ENCODE measurements around the gene TCEAL7. TPM values are rescaled to one million over a fixed set of nuclear protein-coding genes. Genes with fewer than 3 reads are reported as not detected.

The TCEAL7 gene
- total and polyA plus RNA-seq, 4 donors = 0.49 to 1.1 (median 0.56) TPM

DNA sequence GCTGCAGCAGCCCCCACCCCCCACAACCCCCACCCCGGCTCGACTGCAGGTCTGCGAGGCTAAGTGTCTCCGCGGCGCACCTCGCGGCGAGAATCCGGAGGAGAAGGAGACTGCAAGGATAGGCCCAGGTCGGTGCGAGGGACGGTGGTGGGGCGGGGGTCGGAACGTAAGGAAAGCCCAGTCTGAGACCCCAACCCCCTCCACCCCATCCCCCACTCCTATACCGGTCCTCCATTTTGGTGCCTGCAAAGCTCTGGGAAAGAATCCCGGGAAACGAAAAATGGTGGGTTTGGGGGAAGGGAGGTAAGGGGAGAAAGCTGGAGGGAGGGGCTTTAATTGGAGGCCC lies 46.9 kb downstream of the TCEAL7 start:
- Histone ChIP-seq H3K9ac (ENCODE audit: low read depth in 1 of 2, low read length in 2 of 2) (no peak overlapping the region), H3K36me3 (ENCODE audit: control insufficient read depth in 4 of 4, insufficient read depth in 3 of 4, low read depth in 1 of 4, low read length in 3 of 4) (no peaks in the 10 kb centered on the region), H3K27ac (ENCODE audit: low read depth in 1 of 2, low read length in 2 of 2) (peak overlapping the region; percentile 25 to 28), H3K4me1 (ENCODE audit: control insufficient read depth in 4 of 4, insufficient read depth in 4 of 4, low read length in 3 of 4) (peaks cover 0 to 4% (median 0%) of the 10 kb centered on the region in 4 donors), H3K27me3 (ENCODE audit: control insufficient read depth in 4 of 4, insufficient read depth in 4 of 4, low read length in 3 of 4) (peaks cover 0 to 2% (median 0%) of the 10 kb centered on the region in 4 donors), H3K4me3 (ENCODE audit: low read depth in 1 of 3, low read length in 3 of 3) (peak overlapping the region; percentile 2 to 80 (median 60)), H3K9me3 (ENCODE audit: control insufficient read depth in 4 of 4, low read length in 3 of 4) (no peaks in the 10 kb centered on the region)
- TF ChIP-seq YY1 (IDR thresholded peaks at IDR 0.05) (peak; percentile 71), TAF1 (conservative IDR thresholded peaks at IDR 0.05) (no peak)
- 1% methylated on average over 19 of the region's 19 CpGs for WGBS
- no peak for DNase-seq (ENCODE audit: low spot score)

DNA sequence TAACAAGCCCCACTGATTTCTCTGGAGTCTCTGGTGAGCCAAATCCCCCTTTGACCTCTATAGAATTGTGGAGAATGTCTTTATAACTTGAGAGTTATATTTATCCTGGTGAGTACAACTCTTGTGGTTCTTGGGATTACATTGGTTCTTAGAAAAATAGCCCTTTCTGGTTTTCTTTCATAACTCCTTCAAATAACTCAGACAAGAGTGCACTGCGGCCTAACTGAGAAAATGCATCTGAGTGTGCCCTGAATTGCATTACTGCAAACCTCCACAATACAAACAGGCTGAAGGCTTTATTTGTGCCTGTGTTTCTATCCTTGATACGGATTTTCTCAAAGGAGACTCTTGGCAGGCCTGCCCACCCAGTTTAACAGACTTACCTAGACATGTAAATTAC lies 49.0 kb downstream of the TCEAL7 start:
- Histone ChIP-seq H3K36me3 (ENCODE audit: control insufficient read depth in 4 of 4, insufficient read depth in 3 of 4, low read depth in 1 of 4, low read length in 3 of 4) (no peaks in the 10 kb centered on the region), H3K9ac (ENCODE audit: low read depth in 1 of 2, low read length in 2 of 2) (no peak overlapping the region), H3K4me3 (ENCODE audit: low read depth in 1 of 3, low read length in 3 of 3) (no peak overlapping the region), H3K4me1 (ENCODE audit: control insufficient read depth in 4 of 4, insufficient read depth in 4 of 4, low read length in 3 of 4) (peaks cover 0 to 4% (median 0%) of the 10 kb centered on the region in 4 donors), H3K9me3 (ENCODE audit: control insufficient read depth in 4 of 4, low read length in 3 of 4) (no peaks in the 10 kb centered on the region), H3K27ac (ENCODE audit: low read depth in 1 of 2, low read length in 2 of 2) (no peak overlapping the region), H3K27me3 (ENCODE audit: control insufficient read depth in 4 of 4, insufficient read depth in 4 of 4, low read length in 3 of 4) (peaks cover 0 to 2% (median 0%) of the 10 kb centered on the region in 4 donors)
- 91% methylated on average over 2 of the region's 2 CpGs for WGBS
- TF ChIP-seq FOXA2 (IDR thresholded peaks at IDR 0.05) = no peak
- TF ChIP-seq, protein P1, sequence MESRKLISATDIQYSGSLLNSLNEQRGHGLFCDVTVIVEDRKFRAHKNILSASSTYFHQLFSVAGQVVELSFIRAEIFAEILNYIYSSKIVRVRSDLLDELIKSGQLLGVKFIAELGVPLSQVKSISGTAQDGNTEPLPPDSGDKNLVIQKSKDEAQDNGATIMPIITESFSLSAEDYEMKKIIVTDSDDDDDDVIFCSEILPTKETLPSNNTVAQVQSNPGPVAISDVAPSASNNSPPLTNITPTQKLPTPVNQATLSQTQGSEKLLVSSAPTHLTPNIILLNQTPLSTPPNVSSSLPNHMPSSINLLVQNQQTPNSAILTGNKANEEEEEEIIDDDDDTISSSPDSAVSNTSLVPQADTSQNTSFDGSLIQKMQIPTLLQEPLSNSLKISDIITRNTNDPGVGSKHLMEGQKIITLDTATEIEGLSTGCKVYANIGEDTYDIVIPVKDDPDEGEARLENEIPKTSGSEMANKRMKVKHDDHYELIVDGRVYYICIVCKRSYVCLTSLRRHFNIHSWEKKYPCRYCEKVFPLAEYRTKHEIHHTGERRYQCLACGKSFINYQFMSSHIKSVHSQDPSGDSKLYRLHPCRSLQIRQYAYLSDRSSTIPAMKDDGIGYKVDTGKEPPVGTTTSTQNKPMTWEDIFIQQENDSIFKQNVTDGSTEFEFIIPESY (IDR thresholded peaks at IDR 0.05) = no peak
- DNase-seq (ENCODE audit: low spot score) = no peak

Small RNA genes within 50 kb of the gene (small RNA-seq; reads per million reads assigned to genes)
- not detected for gene Z92846.1

Other genes starting within 250 kb of the TCEAL7 start
- gene NXF3, start 237.1 kb upstream of the TCEAL7 start, total RNA-seq = 1 to 10 TPM in 1 of 2 donors, under 1 TPM in 1; 0.33 to 1.5 TPM
- gene NXF3, start 237.1 kb upstream of the TCEAL7 start, polyA plus RNA-seq = 1 to 10 TPM in 1 of 2 donors, under 1 TPM in 1; 0.65 to 1.2 TPM
- gene BEX4, start 115.1 kb upstream of the TCEAL7 start, total RNA-seq = 10 to 100 TPM in 1 of 2 donors, 1 to 10 TPM in 1; 2.0 to 26.5 TPM
- gene BEX4, start 115.1 kb upstream of the TCEAL7 start, polyA plus RNA-seq = 10 to 100 TPM in 1 of 2 donors, 1 to 10 TPM in 1; 4.3 to 10.8 TPM
- gene TCEAL8, start 75.1 kb upstream of the TCEAL7 start, total RNA-seq = 100 to 1,000 TPM in 1 of 2 donors, 10 to 100 TPM in 1; 11.9 to 109 TPM
- 10 to 100 TPM; 16.5 to 23.9 TPM for gene TCEAL8, start 75.1 kb upstream of the TCEAL7 start, polyA plus RNA-seq
- under 1 TPM in 1 of 2 donors, not detected in 1; 0.89 TPM for gene TCEAL5, start 53.5 kb upstream of the TCEAL7 start, total RNA-seq
- gene TCEAL5, start 53.5 kb upstream of the TCEAL7 start, polyA plus RNA-seq = not detected
- gene BEX2, start 19.2 kb upstream of the TCEAL7 start, total RNA-seq = 10 to 100 TPM in 1 of 2 donors, under 1 TPM in 1; 0.75 to 21.9 TPM
- 1 to 10 TPM; 1.9 to 6.1 TPM for gene BEX2, start 19.2 kb upstream of the TCEAL7 start, polyA plus RNA-seq
- 10 to 100 TPM in 1 of 2 donors, 1 to 10 TPM in 1; 7.7 to 10.2 TPM for gene TCEAL9, start 26.3 kb downstream of the TCEAL7 start, total RNA-seq
- 10 to 100 TPM; 16.4 to 22.8 TPM for gene TCEAL9, start 26.3 kb downstream of the TCEAL7 start, polyA plus RNA-seq
- gene BEX3, start 46.3 kb downstream of the TCEAL7 start, total RNA-seq = 10 to 100 TPM; 21.9 to 55.4 TPM
- gene BEX3, start 46.3 kb downstream of the TCEAL7 start, polyA plus RNA-seq = 10 to 100 TPM; 59.3 to 77.4 TPM
- gene RAB40A, start 189.2 kb downstream of the TCEAL7 start, total RNA-seq = under 1 TPM; 0.09 to 0.33 TPM
- gene RAB40A, start 189.2 kb downstream of the TCEAL7 start, polyA plus RNA-seq = under 1 TPM; 0.03 to 0.06 TPM